H9 (cell line): ENCODE results near the gene MGAT4A. TPM values are rescaled to one million over a fixed set of nuclear protein-coding genes. Genes with fewer than 3 reads are reported as not detected.

Experiments used
- DNase-seq: peaks from one replicate; pipeline ENCODE4 v3.0.0-alpha.2; 2017
- H2AFZ ChIP-seq: one replicate; pipeline ENCODE4 v1.6.1; 2013; ENCODE audit warnings: mild to moderate bottlenecking, low read length, control low read depth, moderate library complexity
- H2AK5ac ChIP-seq: 2 replicates; pipeline ENCODE4 v1.6.1; 2013; ENCODE audit warnings: low read length, control low read depth, mixed read lengths; ENCODE audit not compliant: insufficient read length
- H2BK120ac ChIP-seq: one replicate; pipeline ENCODE4 v1.6.1; 2013; ENCODE audit warnings: low read depth, mild to moderate bottlenecking, low read length, control low read depth, inconsistent platforms; ENCODE audit not compliant: poor library complexity, severe bottlenecking
- H2BK12ac ChIP-seq: 2 replicates; pipeline ENCODE4 v1.6.1; 2013; ENCODE audit warnings: low read length, control low read depth, mixed read lengths, low read depth; ENCODE audit not compliant: insufficient read length
- H2BK15ac ChIP-seq: 2 replicates; pipeline ENCODE4 v1.6.1; 2013; ENCODE audit warnings: low read depth, low read length, control low read depth
- H2BK20ac ChIP-seq: one replicate; pipeline ENCODE4 v1.6.1; 2013; ENCODE audit warnings: low read depth, mild to moderate bottlenecking, low read length, control low read depth, inconsistent platforms; ENCODE audit not compliant: poor library complexity, severe bottlenecking
- H2BK5ac ChIP-seq: 2 replicates; pipeline ENCODE4 v1.6.1; 2013; ENCODE audit warnings: low read length, control low read depth, mixed read lengths; ENCODE audit not compliant: insufficient read length
- H3K14ac ChIP-seq: 2 replicates; pipeline ENCODE4 v1.6.1; 2013; ENCODE audit warnings: low read length, control low read depth; ENCODE audit not compliant: insufficient read depth
- H3K18ac ChIP-seq: 2 replicates; pipeline ENCODE4 v1.6.1; 2013; ENCODE audit warnings: low read depth, mild to moderate bottlenecking, mixed read lengths, low read length, control low read depth; ENCODE audit not compliant: insufficient read length
- H3K23ac ChIP-seq: 2 replicates; pipeline ENCODE4 v1.6.1; 2013; ENCODE audit warnings: low read length, control low read depth, mixed read lengths, low read depth; ENCODE audit not compliant: insufficient read length
- H3K23me2 ChIP-seq: 2 replicates; pipeline ENCODE4 v1.6.1; 2013; ENCODE audit warnings: low read depth, mild to moderate bottlenecking, mixed read lengths, low read length, control low read depth; ENCODE audit not compliant: insufficient read length, poor library complexity, severe bottlenecking
- H3K27ac ChIP-seq: 2 replicates; pipeline ENCODE4 v1.5.1; 2013; ENCODE audit warnings: low read length, control low read depth, mixed read lengths, low read depth; ENCODE audit not compliant: insufficient read length
- H3K27me3 ChIP-seq: 2 replicates; pipeline ENCODE4 v1.6.1; 2013; ENCODE audit warnings: low read length, control low read depth, inconsistent platforms; ENCODE audit not compliant: insufficient read depth
- H3K4ac ChIP-seq: 2 replicates; pipeline ENCODE4 v1.6.1; 2013; ENCODE audit warnings: low read depth, mild to moderate bottlenecking, control low read depth, inconsistent platforms, low read length, moderate library complexity
- H3K4me1 ChIP-seq: 2 replicates; pipeline ENCODE4 v1.6.1; 2013; ENCODE audit warnings: low read length, control low read depth, inconsistent platforms; ENCODE audit not compliant: insufficient read depth
- H3K4me2 ChIP-seq: 2 replicates; pipeline ENCODE4 v1.6.1; 2013; ENCODE audit warnings: low read length, control low read depth, mixed read lengths; ENCODE audit not compliant: insufficient read length, insufficient read depth
- H3K56ac ChIP-seq: 2 replicates; pipeline ENCODE4 v1.6.1; 2013; ENCODE audit warnings: low read depth, mild to moderate bottlenecking, mixed read lengths, low read length, control low read depth; ENCODE audit not compliant: insufficient read length
- H3K79me1 ChIP-seq: 2 replicates; pipeline ENCODE4 v1.6.1; 2013; ENCODE audit warnings: low read depth, mild to moderate bottlenecking, moderate library complexity, low read length, control low read depth, inconsistent platforms; ENCODE audit not compliant: insufficient read depth, poor library complexity, severe bottlenecking
- H3K79me2 ChIP-seq: 2 replicates; pipeline ENCODE4 v1.6.1; 2013; ENCODE audit warnings: low read length, control low read depth, inconsistent platforms; ENCODE audit not compliant: insufficient read depth
- H3K9ac ChIP-seq: 2 replicates; pipeline ENCODE4 v1.6.1; 2013; ENCODE audit warnings: low read length, control low read depth, mixed read lengths; ENCODE audit not compliant: insufficient read length; ENCODE audit errors: extremely low read depth
- H3K9me3 ChIP-seq: one replicate; pipeline ENCODE4 v1.6.1; 2013; ENCODE audit warnings: low read depth, low read length, inconsistent platforms; ENCODE audit not compliant: control insufficient read depth
- H3T11ph ChIP-seq: one replicate; pipeline ENCODE4 v1.6.1; 2013; ENCODE audit warnings: mild to moderate bottlenecking, low read length, control low read depth, inconsistent platforms
- H4K20me1 ChIP-seq: one replicate; pipeline ENCODE4 v1.6.1; 2013; ENCODE audit not compliant: control insufficient read depth, insufficient read length, insufficient read depth
- H4K5ac ChIP-seq: 2 replicates; pipeline ENCODE4 v1.6.1; 2013; ENCODE audit warnings: low read depth, mild to moderate bottlenecking, mixed read lengths, low read length, control low read depth; ENCODE audit not compliant: insufficient read length
- H4K8ac ChIP-seq: replicated peaks from 2 replicates; pipeline ENCODE4 v1.6.1; 2013; ENCODE audit warnings: low read length, control low read depth, mixed read lengths, low read depth; ENCODE audit not compliant: insufficient read length
- H4K91ac ChIP-seq: 2 replicates; pipeline ENCODE4 v1.6.1; 2013; ENCODE audit warnings: low read depth, mild to moderate bottlenecking, moderate library complexity, mixed read lengths, low read length, control low read depth; ENCODE audit not compliant: insufficient read length
- H3K27ac Mint-ChIP-seq, 3 experiments: 2 replicates in 2 of 3; 3 replicates in 1 of 3; pipeline ENCODE4 v1.8.0; 2020 to 2021; ENCODE audit warnings: mixed read lengths in 3 of 3, mild to moderate bottlenecking in 1 of 3, moderate library complexity in 1 of 3
- H3K27me3 Mint-ChIP-seq: 2 replicates; pipeline ENCODE4 v1.8.0; 2021; ENCODE audit warnings: low read depth, mild to moderate bottlenecking, moderate library complexity, mixed read lengths
- H3K36me3 Mint-ChIP-seq, 3 experiments: 2 replicates in 2 of 3; 3 replicates in 1 of 3; pipeline ENCODE4 v1.8.0; 2020 to 2021; ENCODE audit warnings: low read depth in 3 of 3, mixed read lengths in 3 of 3; ENCODE audit not compliant: insufficient read depth in 1 of 3
- H3K4me1 Mint-ChIP-seq, 2 experiments: 2 replicates each; pipeline ENCODE4 v1.8.0; 2020; ENCODE audit warnings: mixed read lengths in 2 of 2
- H3K4me3 Mint-ChIP-seq, 2 experiments: 2 replicates in 1 of 2; 3 replicates in 1 of 2; pipeline ENCODE4 v1.8.0; 2020 to 2021; ENCODE audit warnings: mild to moderate bottlenecking in 2 of 2, mixed read lengths in 2 of 2, moderate library complexity in 1 of 2
- H3K9me3 Mint-ChIP-seq, 2 experiments: 2 replicates in 1 of 2; 3 replicates in 1 of 2; pipeline ENCODE4 v1.8.0; 2020; ENCODE audit warnings: mild to moderate bottlenecking in 2 of 2, mixed read lengths in 2 of 2, moderate library complexity in 1 of 2
- WGBS: extraction: QIAGEN DNeasy Blood & Tissue Kit; methylation state at CpG from one replicate; pipeline ENCODE4 v1.1.7; 2013; ENCODE audit warnings: missing lambda C conversion rate, low lambda C conversion rate, mixed read lengths; ENCODE audit not compliant: insufficient read length; ENCODE audit errors: extremely low coverage; 5-methylcytosine and 5-hydroxymethylcytosine counted together
- total RNA-seq: library from RNA; stranded (reverse); gene quantifications from 2 replicates; pipeline ENCODE4 v1.2.1, GENCODE V29; 2021
- TF ChIP-seq, protein P1 (sequence below): fragments of 200-600 bp; sonication (generic); conservative IDR thresholded peaks from 3 replicates; pipeline ENCODE4 v1.8.0; 2021; ENCODE audit warnings: antibody characterized with exemption, mild to moderate bottlenecking

Gene MGAT4A
- total RNA-seq, 1 experiment from 2014 or later = 3.5 TPM

DNA sequence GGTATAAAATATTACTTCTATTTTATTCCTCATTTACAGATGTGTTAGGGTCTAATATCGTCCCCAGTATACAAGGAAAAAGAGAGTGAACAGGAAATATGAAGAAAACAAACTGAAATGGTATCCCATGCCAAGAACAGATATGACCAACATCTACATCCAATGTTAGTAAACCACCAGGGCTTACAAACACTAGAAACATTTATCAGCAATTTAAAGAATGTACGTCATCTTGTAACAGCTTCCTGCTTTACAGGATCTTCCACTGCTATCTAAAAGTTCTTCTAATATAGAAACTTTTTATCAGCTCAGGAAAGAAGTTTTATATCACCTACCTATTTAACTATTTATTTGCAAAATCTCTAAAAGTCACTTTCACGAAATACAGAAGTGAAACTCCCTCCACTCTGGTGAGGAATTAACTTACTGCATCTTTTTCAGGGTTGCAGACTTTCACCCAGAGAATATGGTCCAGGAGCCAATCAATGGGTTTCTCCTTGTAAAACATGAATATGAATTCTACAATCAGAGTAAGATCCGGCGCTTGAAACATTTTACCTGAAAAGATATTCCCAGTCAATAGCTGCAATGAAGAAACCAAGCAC lies 87.3 kb downstream of the MGAT4A start:
- Histone ChIP-seq H3K18ac (no peak overlapping the region), H3K56ac (no peak overlapping the region), H3K4me1 (no peaks in the 10 kb centered on the region), H2AFZ (no peak overlapping the region), H3K79me2 (no peaks in the 10 kb centered on the region), H2BK15ac (no peak overlapping the region), H4K5ac (no peak overlapping the region), H4K8ac (no peak overlapping the region), H4K20me1 (no peaks in the 10 kb centered on the region), H2AK5ac (no peak overlapping the region), H2BK120ac (no peak overlapping the region), H3K14ac (no peak overlapping the region), H3K23me2 (no peaks in the 10 kb centered on the region), H3K4ac (no peak overlapping the region), H2BK20ac (no peak overlapping the region), H3K9me3 (no peaks in the 10 kb centered on the region), H3K27ac (no peak overlapping the region), H3K23ac (no peak overlapping the region), H3K27me3 (no peaks in the 10 kb centered on the region), H3T11ph (no peak overlapping the region), H3K79me1 (no peaks in the 10 kb centered on the region), H4K91ac (no peak overlapping the region), H2BK5ac (no peak overlapping the region), H2BK12ac (no peak overlapping the region), H3K9ac (no peak overlapping the region), H3K4me2 (no peak overlapping the region)
- Mint-ChIP-seq H3K27me3 (no peaks in the 10 kb centered on the region), H3K4me1 (peaks cover 14 to 16% of the 10 kb centered on the region in 2 experiments), H3K36me3 (no peaks in the 10 kb centered on the region), H3K9me3 (no peaks in the 10 kb centered on the region), H3K27ac (no peak overlapping the region), H3K4me3 (no peak overlapping the region)
- TF ChIP-seq, protein P1, sequence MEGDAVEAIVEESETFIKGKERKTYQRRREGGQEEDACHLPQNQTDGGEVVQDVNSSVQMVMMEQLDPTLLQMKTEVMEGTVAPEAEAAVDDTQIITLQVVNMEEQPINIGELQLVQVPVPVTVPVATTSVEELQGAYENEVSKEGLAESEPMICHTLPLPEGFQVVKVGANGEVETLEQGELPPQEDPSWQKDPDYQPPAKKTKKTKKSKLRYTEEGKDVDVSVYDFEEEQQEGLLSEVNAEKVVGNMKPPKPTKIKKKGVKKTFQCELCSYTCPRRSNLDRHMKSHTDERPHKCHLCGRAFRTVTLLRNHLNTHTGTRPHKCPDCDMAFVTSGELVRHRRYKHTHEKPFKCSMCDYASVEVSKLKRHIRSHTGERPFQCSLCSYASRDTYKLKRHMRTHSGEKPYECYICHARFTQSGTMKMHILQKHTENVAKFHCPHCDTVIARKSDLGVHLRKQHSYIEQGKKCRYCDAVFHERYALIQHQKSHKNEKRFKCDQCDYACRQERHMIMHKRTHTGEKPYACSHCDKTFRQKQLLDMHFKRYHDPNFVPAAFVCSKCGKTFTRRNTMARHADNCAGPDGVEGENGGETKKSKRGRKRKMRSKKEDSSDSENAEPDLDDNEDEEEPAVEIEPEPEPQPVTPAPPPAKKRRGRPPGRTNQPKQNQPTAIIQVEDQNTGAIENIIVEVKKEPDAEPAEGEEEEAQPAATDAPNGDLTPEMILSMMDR = no peak
- no peak for DNase-seq
- WGBS = no CpG with 5 or more reads among the region's 5 CpGs
